ENCODE measurements around the gene HK3.

DNA sequence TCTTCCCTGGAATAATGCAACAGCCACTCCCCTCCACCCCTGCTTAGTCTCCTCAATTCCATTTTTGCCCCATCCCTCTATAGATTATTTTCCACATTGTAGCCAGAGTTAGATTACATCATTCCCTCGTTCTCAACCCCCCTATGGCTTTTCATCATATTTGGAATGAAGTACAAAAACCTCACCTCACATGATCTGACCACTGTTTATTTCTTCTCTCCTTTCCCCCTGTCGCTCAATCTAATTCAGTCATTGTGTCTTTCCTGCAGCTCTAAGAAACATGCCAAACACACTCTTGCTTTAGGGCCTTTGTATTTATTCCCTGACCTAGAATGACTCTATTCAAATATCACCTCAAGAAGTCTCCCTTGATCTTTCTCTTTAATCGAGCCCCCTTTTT is 22.6 kb upstream of the HK3 start:
- TF ChIP-seq, protein P1, sequence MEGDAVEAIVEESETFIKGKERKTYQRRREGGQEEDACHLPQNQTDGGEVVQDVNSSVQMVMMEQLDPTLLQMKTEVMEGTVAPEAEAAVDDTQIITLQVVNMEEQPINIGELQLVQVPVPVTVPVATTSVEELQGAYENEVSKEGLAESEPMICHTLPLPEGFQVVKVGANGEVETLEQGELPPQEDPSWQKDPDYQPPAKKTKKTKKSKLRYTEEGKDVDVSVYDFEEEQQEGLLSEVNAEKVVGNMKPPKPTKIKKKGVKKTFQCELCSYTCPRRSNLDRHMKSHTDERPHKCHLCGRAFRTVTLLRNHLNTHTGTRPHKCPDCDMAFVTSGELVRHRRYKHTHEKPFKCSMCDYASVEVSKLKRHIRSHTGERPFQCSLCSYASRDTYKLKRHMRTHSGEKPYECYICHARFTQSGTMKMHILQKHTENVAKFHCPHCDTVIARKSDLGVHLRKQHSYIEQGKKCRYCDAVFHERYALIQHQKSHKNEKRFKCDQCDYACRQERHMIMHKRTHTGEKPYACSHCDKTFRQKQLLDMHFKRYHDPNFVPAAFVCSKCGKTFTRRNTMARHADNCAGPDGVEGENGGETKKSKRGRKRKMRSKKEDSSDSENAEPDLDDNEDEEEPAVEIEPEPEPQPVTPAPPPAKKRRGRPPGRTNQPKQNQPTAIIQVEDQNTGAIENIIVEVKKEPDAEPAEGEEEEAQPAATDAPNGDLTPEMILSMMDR (IDR thresholded peaks at IDR 0.05; ENCODE audit: low read depth, low read length) = no peak
- no peak for TF ChIP-seq EZH2phosphoT487 (IDR thresholded peaks at IDR 0.05; ENCODE audit: low read depth)

Data from OCI-LY3 (cell line).